HG03439 (cell line): ENCODE results near the gene NME4.
"Not testable (repeated sequence)": the region's sequence is repeated elsewhere in the genome, so short reads cannot be mapped to it uniquely, and the experiment has no call there.

Source experiments
- ATAC-seq: cut with Tn5 transposase; IDR thresholded peaks from one replicate; pipeline ENCODE4 v1.9.1; 2021; ENCODE audit warnings: mild to moderate bottlenecking, moderate library complexity; ENCODE audit not compliant: unreplicated experiment

Gene NME4

GRCh38 chr16:375927-376816 is 20.8 kb upstream of the NME4 start:
- no peak for ATAC-seq

GRCh38 chr16:376817-377418 is 20.1 kb upstream of the NME4 start:
- no peak for ATAC-seq

GRCh38 chr16:377419-377951 is 19.5 kb upstream of the NME4 start:
- ATAC-seq = no peak

GRCh38 chr16:378113-378820 is 18.7 kb upstream of the NME4 start:
- not testable (repeated sequence) for ATAC-seq

- no peak for ATAC-seq
These were observed 18.2 kb upstream of the NME4 start for GRCh38 chr16:378821-379182.

- ATAC-seq = no peak
These were observed 17.6 kb upstream of the NME4 start for GRCh38 chr16:379183-379960.

- ATAC-seq = no peak
These were observed 16.8 kb upstream of the NME4 start for GRCh38 chr16:379961-380761.

- no peak for ATAC-seq
These were observed 16.3 kb upstream of the NME4 start for GRCh38 chr16:380762-381011.

- peak; percentile 35 for ATAC-seq
These were observed 15.8 kb upstream of the NME4 start for GRCh38 chr16:381012-381788.

GRCh38 chr16:381789-382717 is 14.9 kb upstream of the NME4 start, which contains the start of gene PGAP6:
Gene PGAP6 (minus strand): TSS chr16:381978. CDS start chr16:381821, 157 bp downstream.
- ATAC-seq = peak; percentile 57

GRCh38 chr16:383326-384051 is 13.5 kb upstream of the NME4 start:
- ATAC-seq = no peak

- no peak for ATAC-seq
These were observed 10.3 kb upstream of the NME4 start for GRCh38 chr16:386641-387156.

GRCh38 chr16:387761-388666 is 9.0 kb upstream of the NME4 start:
- ATAC-seq = not testable (repeated sequence)

GRCh38 chr16:389352-389751 is 7.6 kb upstream of the NME4 start:
- ATAC-seq = no peak

GRCh38 chr16:391885-392335 is 5.1 kb upstream of the NME4 start:
- ATAC-seq = no peak

- no peak for ATAC-seq
These were observed 4.5 kb upstream of the NME4 start for GRCh38 chr16:392450-393030.
